ENCODE data around the gene PGBD5.

PGBD5 gene

DNA sequence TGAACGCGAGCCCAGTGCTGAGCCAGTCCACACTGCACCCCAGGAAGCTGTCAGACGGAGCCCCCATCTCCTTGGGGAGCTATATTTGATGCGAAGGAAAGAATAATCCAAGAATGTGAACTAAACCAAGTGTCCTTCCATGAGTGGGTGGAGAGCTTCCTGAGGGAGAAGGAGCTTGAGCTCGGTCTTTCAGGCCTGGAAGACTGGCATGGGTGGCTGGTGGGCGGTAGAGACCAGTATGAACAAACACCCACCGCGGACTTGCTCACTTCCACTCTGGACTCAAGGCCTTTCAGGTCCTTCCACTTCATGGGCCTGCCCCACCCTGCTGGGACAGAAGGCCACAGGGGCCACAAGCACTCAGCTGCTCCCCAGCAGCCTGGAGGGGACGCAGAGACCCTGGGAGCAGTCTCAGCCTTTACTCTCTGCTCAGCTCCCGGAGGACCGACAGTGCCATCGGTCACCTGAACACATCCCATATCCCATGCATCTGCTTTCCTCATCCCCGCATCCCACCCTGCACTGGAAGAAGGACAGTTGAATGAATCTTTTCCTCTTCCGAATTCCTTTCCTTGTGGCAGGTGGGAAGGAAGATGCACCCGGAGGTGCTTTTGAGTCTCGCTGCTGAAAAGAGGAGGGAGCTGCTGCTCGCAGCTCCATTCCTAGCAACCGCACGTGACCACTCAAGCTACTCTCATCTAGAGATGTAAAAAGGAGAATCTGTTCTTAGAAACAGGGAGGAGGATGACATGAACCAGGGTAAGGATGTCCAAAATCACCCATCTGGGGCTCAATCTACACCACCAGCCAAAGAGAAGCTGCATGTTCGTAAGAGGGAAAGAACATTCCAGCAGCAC, 92.3 kb downstream of the PGBD5 start:
- Histone ChIP-seq H4K20me1 (ENCODE audit: insufficient read depth, low read length) (no peaks in the 10 kb centered on the region), H3K4me1 (ENCODE audit: low read length) (peaks cover 19% of the 10 kb centered on the region), H3K27me3 (ENCODE audit: low read depth, low read length) (peaks cover 6% of the 10 kb centered on the region; the same call in 1 of the 2 replicates), H3K36me3 (replicated peaks; ENCODE audit: low read depth, low read length) (no peaks in the 10 kb centered on the region), H3K79me2 (ENCODE audit: low read length) (no peaks in the 10 kb centered on the region), H3K27ac (ENCODE audit: low read length) (no peak overlapping the region), H3K4me3 (ENCODE audit: low read length) (no peak overlapping the region), H3K9ac (ENCODE audit: low read length) (no peak overlapping the region), H3K4me2 (ENCODE audit: low read length) (no peak overlapping the region), H3K9me3 (ENCODE audit: insufficient read depth, low read length) (no peaks in the 10 kb centered on the region), H2AFZ (ENCODE audit: low read depth, low read length) (no peak overlapping the region)
- no peak for TF ChIP-seq CTCF (IDR thresholded peaks at IDR 0.05; ENCODE audit: low read depth, low read length)
- no peak for TF ChIP-seq EZH2phosphoT487 (IDR thresholded peaks at IDR 0.05; ENCODE audit: low read depth)

DNA sequence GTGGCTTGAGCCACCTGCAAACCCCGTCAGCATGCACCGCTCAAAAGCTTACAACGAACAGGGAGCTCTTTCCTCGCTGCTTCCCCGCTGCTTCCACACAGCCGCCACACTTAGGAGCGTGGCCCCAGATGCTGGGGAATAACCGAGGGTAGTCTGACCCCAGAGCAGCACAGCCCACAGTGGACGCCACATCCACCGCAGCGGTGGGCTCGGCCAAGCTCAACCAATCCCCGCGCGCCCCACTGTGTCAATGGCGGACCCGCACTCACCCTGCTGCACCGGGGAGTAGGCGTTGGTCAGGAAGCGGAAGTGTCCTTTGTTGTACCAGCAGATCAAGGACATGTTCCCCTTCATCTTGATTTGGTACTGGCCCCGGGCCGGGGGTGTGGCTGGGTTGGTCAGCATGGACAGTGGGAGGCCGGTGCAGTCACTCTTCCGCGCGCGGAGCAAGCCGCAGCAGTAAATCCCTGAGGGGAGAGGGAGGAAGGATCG, 93.5 kb downstream of the PGBD5 start:
- H3K79me2 ChIP-seq (ENCODE audit: low read length), result no peaks in the 10 kb centered on the region
- H3K4me1 ChIP-seq (ENCODE audit: low read length), result peaks cover 31% of the 10 kb centered on the region
- H3K9ac ChIP-seq (ENCODE audit: low read length), result no peak overlapping the region
- H3K36me3 ChIP-seq (replicated peaks; ENCODE audit: low read depth, low read length), result no peaks in the 10 kb centered on the region
- H3K4me3 ChIP-seq (ENCODE audit: low read length), result no peak overlapping the region
- no peaks in the 10 kb centered on the region for H4K20me1 ChIP-seq (ENCODE audit: insufficient read depth, low read length)
- no peak overlapping the region for H3K4me2 ChIP-seq (ENCODE audit: low read length)
- TF ChIP-seq CTCF (IDR thresholded peaks at IDR 0.05; ENCODE audit: low read depth, low read length) (no peak), EZH2phosphoT487 (IDR thresholded peaks at IDR 0.05; ENCODE audit: low read depth) (no peak)
- H3K9me3 ChIP-seq (ENCODE audit: insufficient read depth, low read length), result no peaks in the 10 kb centered on the region
- H3K27ac ChIP-seq (ENCODE audit: low read length), result no peak overlapping the region
- H2AFZ ChIP-seq (ENCODE audit: low read depth, low read length), result no peak overlapping the region
- H3K27me3 ChIP-seq (ENCODE audit: low read depth, low read length), result peaks cover 1% of the 10 kb centered on the region; the same call in 1 of the 2 replicates

- Histone ChIP-seq H3K4me1 (ENCODE audit: low read length) (peaks cover 37% of the 10 kb centered on the region), H3K9ac (ENCODE audit: low read length) (no peak overlapping the region), H3K27ac (ENCODE audit: low read length) (no peak overlapping the region), H3K4me3 (ENCODE audit: low read length) (no peak overlapping the region), H3K36me3 (replicated peaks; ENCODE audit: low read depth, low read length) (no peaks in the 10 kb centered on the region), H3K79me2 (ENCODE audit: low read length) (no peaks in the 10 kb centered on the region), H3K9me3 (ENCODE audit: insufficient read depth, low read length) (no peaks in the 10 kb centered on the region), H3K4me2 (ENCODE audit: low read length) (no peak overlapping the region), H3K27me3 (ENCODE audit: low read depth, low read length) (no peaks in the 10 kb centered on the region), H4K20me1 (ENCODE audit: insufficient read depth, low read length) (no peaks in the 10 kb centered on the region), H2AFZ (ENCODE audit: low read depth, low read length) (no peak overlapping the region)
- no peak for TF ChIP-seq EZH2phosphoT487 (IDR thresholded peaks at IDR 0.05; ENCODE audit: low read depth)
- no peak for TF ChIP-seq CTCF (IDR thresholded peaks at IDR 0.05; ENCODE audit: low read depth, low read length)
Measured at GRCh38 chr1:230332061-230332460, 94.1 kb downstream of the PGBD5 start.

- H3K4me1 ChIP-seq (ENCODE audit: low read length), result peaks cover 38% of the 10 kb centered on the region
- H3K9me3 ChIP-seq (ENCODE audit: insufficient read depth, low read length), result no peaks in the 10 kb centered on the region
- H3K27me3 ChIP-seq (ENCODE audit: low read depth, low read length), result no peaks in the 10 kb centered on the region
- H3K4me2 ChIP-seq (ENCODE audit: low read length), result peak overlapping the region; percentile 56
- peak overlapping the region; percentile 34; the same call in 1 of the 2 replicates for H2AFZ ChIP-seq (ENCODE audit: low read depth, low read length)
- H3K4me3 ChIP-seq (ENCODE audit: low read length), result peak overlapping the region; percentile 43
- H3K9ac ChIP-seq (ENCODE audit: low read length), result no peak overlapping the region
- TF ChIP-seq EZH2phosphoT487 (IDR thresholded peaks at IDR 0.05; ENCODE audit: low read depth) (no peak), CTCF (IDR thresholded peaks at IDR 0.05; ENCODE audit: low read depth, low read length) (no peak)
- no peaks in the 10 kb centered on the region for H4K20me1 ChIP-seq (ENCODE audit: insufficient read depth, low read length)
- no peak overlapping the region for H3K27ac ChIP-seq (ENCODE audit: low read length)
- no peaks in the 10 kb centered on the region for H3K79me2 ChIP-seq (ENCODE audit: low read length)
- no peaks in the 10 kb centered on the region for H3K36me3 ChIP-seq (replicated peaks; ENCODE audit: low read depth, low read length)
Measured at GRCh38 chr1:230330157-230330556, 96.0 kb downstream of the PGBD5 start.
